SH-SY5Y (cell line): ENCODE measurements around the gene C11orf24.

ENCODE experiments used
- GATA2 ChIP-seq: IDR thresholded peaks from 2 replicates; pipeline ENCODE4 v1.6.1; 2011; ENCODE audit warnings: mild to moderate bottlenecking, low read depth, low read length
- GATA3 ChIP-seq: IDR thresholded peaks from 2 replicates; pipeline ENCODE4 v1.6.1; 2011; ENCODE audit warnings: low read depth, mild to moderate bottlenecking, low read length, moderate library complexity

- TF ChIP-seq GATA2: no peak
- no peak for TF ChIP-seq GATA3
These were observed 23.5 kb upstream of the C11orf24 start for GRCh38 chr11:68295271-68295670.
